GM12865 (cell line): ENCODE data around the gene RUSF1.
A peak's percentile ranks its signal among the peaks of the same experiment; 100 is the strongest.
"Not testable (repeated sequence)": the region's sequence is repeated elsewhere in the genome, so short reads cannot be mapped to it uniquely, and the experiment has no call there.

Experiments used
- DNase-seq: peaks from one replicate; pipeline ENCODE4 v3.0.0; 2010; ENCODE audit warnings: low read depth
- H3K4me3 ChIP-seq: 2 replicates; pipeline ENCODE4 v1.5.1; 2011; ENCODE audit warnings: mild to moderate bottlenecking, low read depth, low read length, control low read depth
- CTCF ChIP-seq: IDR thresholded peaks from 2 replicates; pipeline ENCODE4 v1.5.1; 2011; ENCODE audit warnings: low read length, control low read depth, low read depth, inconsistent platforms; ENCODE audit not compliant: insufficient read depth; ENCODE audit errors: missing control alignments

Gene RUSF1

GRCh38 chr16:31513884-31514283, 5.7 kb upstream of the RUSF1 start:
- DNase-seq: no peak
- no peak for TF ChIP-seq CTCF
- H3K4me3 ChIP-seq: no peak overlapping the region

GRCh38 chr16:31513126-31513525, 4.9 kb upstream of the RUSF1 start:
- no peak for TF ChIP-seq CTCF
- H3K4me3 ChIP-seq: no peak overlapping the region
- DNase-seq: no peak

- H3K4me3 ChIP-seq: peak overlapping the region; percentile 100
- DNase-seq: no peak
- TF ChIP-seq CTCF: no peak
Observed at GRCh38 chr16:31508706-31509195, 560 bp upstream of the RUSF1 start.

GRCh38 chr16:31507617-31507928, 618 bp downstream of the RUSF1 start:
- peak overlapping the region; percentile 100 for H3K4me3 ChIP-seq
- TF ChIP-seq CTCF: no peak
- peak; percentile 36 for DNase-seq

GRCh38 chr16:31505483-31505882, 2.7 kb downstream of the RUSF1 start:
- no peak overlapping the region for H3K4me3 ChIP-seq
- peak; percentile 78 for DNase-seq
- no peak for TF ChIP-seq CTCF

- DNase-seq: no peak
- no peak overlapping the region for H3K4me3 ChIP-seq
- TF ChIP-seq CTCF: no peak
Observed at GRCh38 chr16:31504159-31504558, 4.0 kb downstream of the RUSF1 start.

- not testable (repeated sequence) for DNase-seq, H3K4me3 ChIP-seq
Observed at GRCh38 chr16:31503555-31503954, 4.6 kb downstream of the RUSF1 start.
